ENCODE measurements around the gene NCAM2.

The NCAM2 gene

DNA sequence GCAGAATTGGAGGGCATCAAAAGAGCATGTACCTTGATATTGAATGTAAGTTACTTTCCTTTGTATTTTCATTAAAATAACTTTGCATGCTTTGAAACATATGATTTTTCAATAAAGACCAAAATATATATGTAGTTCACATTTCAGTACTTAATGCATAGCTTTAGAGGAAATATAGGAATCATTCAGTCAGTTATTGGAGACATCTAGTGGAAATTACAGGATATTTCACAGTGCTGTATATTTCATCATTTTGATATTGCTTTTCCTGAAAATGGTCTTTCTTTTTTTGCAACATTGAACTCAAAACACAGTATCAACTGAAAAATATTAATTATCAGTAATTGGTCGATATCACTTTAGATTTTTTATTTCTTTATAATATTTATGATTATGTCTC is 375.8 kb downstream of the NCAM2 start:
- no peak overlapping the region for H3K4me3 ChIP-seq (ENCODE audit: insufficient read depth in 1 of 2, low read depth in 1 of 2, low read length in 2 of 2)
- no peak overlapping the region for H3K18ac ChIP-seq (ENCODE audit: low read depth in 1 of 2, low read length in 2 of 2)
- no peak overlapping the region for H2AK5ac ChIP-seq (ENCODE audit: low read length, severe bottlenecking)
- no peak overlapping the region for H3K4ac ChIP-seq (ENCODE audit: low read depth in 1 of 2, low read length in 2 of 2)
- no peak overlapping the region for H3K4me2 ChIP-seq (ENCODE audit: low read length, poor library complexity, severe bottlenecking)
- no peak overlapping the region for H2BK12ac ChIP-seq (ENCODE audit: low read length in 2 of 2)
- H3K79me1 ChIP-seq (replicated peaks; ENCODE audit: low read length, poor library complexity, severe bottlenecking), result no peaks in the 10 kb centered on the region
- no peak overlapping the region for H2BK5ac ChIP-seq (ENCODE audit: low read depth, low read length, poor library complexity, severe bottlenecking)
- H3K36me3 ChIP-seq (ENCODE audit: control insufficient read depth in 1 of 2, insufficient read depth in 2 of 2, low read depth in 1 of 2, low read length in 2 of 2), result no peaks in the 10 kb centered on the region
- no peak overlapping the region for H4K8ac ChIP-seq (ENCODE audit: low read length)
- H3K23ac ChIP-seq (ENCODE audit: low read length in 2 of 2), result no peak overlapping the region
- WGBS, result no CpG with 5 or more reads among the region's 1 CpG
- no peak overlapping the region for H2BK120ac ChIP-seq (ENCODE audit: low read depth, low read length)
- no peaks in the 10 kb centered on the region for H3K9me3 ChIP-seq (ENCODE audit: control insufficient read depth, low read length)
- DNase-seq, result peak; percentile 10
- no peak overlapping the region for H3K14ac ChIP-seq (ENCODE audit: low read length in 2 of 2)
- no peaks in the 10 kb centered on the region for H3K27me3 ChIP-seq (ENCODE audit: control insufficient read depth in 1 of 2, insufficient read depth in 1 of 2, low read length in 2 of 2)
- H3K9ac ChIP-seq (ENCODE audit: low read length), result no peak overlapping the region
- H4K91ac ChIP-seq (ENCODE audit: low read length), result no peak overlapping the region
- no peak overlapping the region for H3K27ac ChIP-seq (ENCODE audit: low read length, poor library complexity, severe bottlenecking)
- no peaks in the 10 kb centered on the region for H3K4me1 ChIP-seq (ENCODE audit: control insufficient read depth, insufficient read depth, low read depth, low read length)
- no peak overlapping the region for H2BK15ac ChIP-seq (ENCODE audit: low read depth, poor library complexity, severe bottlenecking)
- H2AFZ ChIP-seq (ENCODE audit: low read depth, low read length), result no peak overlapping the region

DNA sequence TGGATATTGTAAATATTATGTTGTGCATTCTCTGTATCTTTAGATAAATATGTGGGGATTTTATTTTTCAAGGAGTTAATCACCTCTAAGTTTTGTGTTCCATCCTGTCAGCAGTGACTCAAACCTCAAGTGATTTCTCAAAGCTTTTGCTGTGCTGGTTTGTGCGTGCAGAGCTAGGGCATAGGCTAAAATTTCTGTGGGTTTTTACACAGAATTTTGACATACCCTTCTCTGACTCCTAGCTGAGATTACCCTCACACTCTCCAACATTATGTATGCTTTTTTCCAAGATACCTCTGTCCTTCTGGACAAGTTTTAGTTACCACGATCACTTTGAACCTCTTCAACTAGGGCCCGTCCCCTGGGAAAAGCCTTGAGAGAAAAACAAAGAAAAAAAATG is 384.9 kb downstream of the NCAM2 start:
- Histone ChIP-seq H2AFZ (ENCODE audit: low read depth, low read length) (no peak overlapping the region), H3K9ac (ENCODE audit: low read length) (peak overlapping the region; percentile 81), H2BK5ac (ENCODE audit: low read depth, low read length, poor library complexity, severe bottlenecking) (no peak overlapping the region), H3K27ac (ENCODE audit: low read length, poor library complexity, severe bottlenecking) (no peak overlapping the region), H2BK12ac (ENCODE audit: low read length in 2 of 2) (no peak overlapping the region), H3K23ac (ENCODE audit: low read length in 2 of 2) (no peak overlapping the region), H3K4me1 (ENCODE audit: control insufficient read depth, insufficient read depth, low read depth, low read length) (no peaks in the 10 kb centered on the region), H3K18ac (ENCODE audit: low read depth in 1 of 2, low read length in 2 of 2) (no peak overlapping the region), H2BK120ac (ENCODE audit: low read depth, low read length) (no peak overlapping the region), H3K27me3 (ENCODE audit: control insufficient read depth in 1 of 2, insufficient read depth in 1 of 2, low read length in 2 of 2) (no peaks in the 10 kb centered on the region), H4K8ac (ENCODE audit: low read length) (no peak overlapping the region), H2BK15ac (ENCODE audit: low read depth, poor library complexity, severe bottlenecking) (no peak overlapping the region), H3K14ac (ENCODE audit: low read length in 2 of 2) (no peak overlapping the region), H3K79me1 (replicated peaks; ENCODE audit: low read length, poor library complexity, severe bottlenecking) (no peaks in the 10 kb centered on the region), H3K4me3 (ENCODE audit: insufficient read depth in 1 of 2, low read depth in 1 of 2, low read length in 2 of 2) (peak overlapping the region in 1 of 2 experiments; percentile 60), H4K91ac (ENCODE audit: low read length) (no peak overlapping the region), H2AK5ac (ENCODE audit: low read length, severe bottlenecking) (no peak overlapping the region), H3K36me3 (ENCODE audit: control insufficient read depth in 1 of 2, insufficient read depth in 2 of 2, low read depth in 1 of 2, low read length in 2 of 2) (no peaks in the 10 kb centered on the region), H3K9me3 (ENCODE audit: control insufficient read depth, low read length) (no peaks in the 10 kb centered on the region), H3K4ac (ENCODE audit: low read depth in 1 of 2, low read length in 2 of 2) (no peak overlapping the region), H3K4me2 (ENCODE audit: low read length, poor library complexity, severe bottlenecking) (no peak overlapping the region)
- no peak for DNase-seq
- 86% methylated on average over 3 of the region's 3 CpGs for WGBS

DNA sequence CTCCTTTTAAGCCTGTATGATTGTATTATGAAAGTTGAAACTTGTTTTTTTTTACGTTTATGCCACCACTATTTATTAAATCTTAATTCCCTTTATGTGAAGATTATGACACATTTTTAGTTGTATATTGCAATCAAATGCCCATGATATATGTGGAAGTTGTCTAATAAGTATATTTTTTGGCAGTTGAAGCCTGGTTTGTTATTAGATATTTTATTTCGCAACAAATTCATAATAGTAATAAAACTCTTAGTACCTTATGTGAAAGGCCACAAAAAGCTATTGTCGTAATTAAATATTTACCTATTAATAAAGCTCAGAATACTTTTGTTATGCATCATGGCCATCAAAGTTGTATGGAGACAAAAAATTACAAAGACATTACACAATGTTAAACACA is 386.8 kb downstream of the NCAM2 start:
- H4K91ac ChIP-seq (ENCODE audit: low read length), result no peak overlapping the region
- H3K4me2 ChIP-seq (ENCODE audit: low read length, poor library complexity, severe bottlenecking), result no peak overlapping the region
- H2BK5ac ChIP-seq (ENCODE audit: low read depth, low read length, poor library complexity, severe bottlenecking), result no peak overlapping the region
- H2BK12ac ChIP-seq (ENCODE audit: low read length in 2 of 2), result no peak overlapping the region
- no peaks in the 10 kb centered on the region for H3K27me3 ChIP-seq (ENCODE audit: control insufficient read depth in 1 of 2, insufficient read depth in 1 of 2, low read length in 2 of 2)
- no peaks in the 10 kb centered on the region for H3K4me1 ChIP-seq (ENCODE audit: control insufficient read depth, insufficient read depth, low read depth, low read length)
- no peak overlapping the region for H3K27ac ChIP-seq (ENCODE audit: low read length, poor library complexity, severe bottlenecking)
- no peak overlapping the region for H3K14ac ChIP-seq (ENCODE audit: low read length in 2 of 2)
- H3K79me1 ChIP-seq (replicated peaks; ENCODE audit: low read length, poor library complexity, severe bottlenecking), result no peaks in the 10 kb centered on the region
- H2AK5ac ChIP-seq (ENCODE audit: low read length, severe bottlenecking), result no peak overlapping the region
- H3K4me3 ChIP-seq (ENCODE audit: insufficient read depth in 1 of 2, low read depth in 1 of 2, low read length in 2 of 2), result no peak overlapping the region
- no peak for DNase-seq
- no peak overlapping the region for H3K18ac ChIP-seq (ENCODE audit: low read depth in 1 of 2, low read length in 2 of 2)
- no peak overlapping the region for H3K9ac ChIP-seq (ENCODE audit: low read length)
- no peak overlapping the region for H3K23ac ChIP-seq (ENCODE audit: low read length in 2 of 2)
- no peak overlapping the region for H2AFZ ChIP-seq (ENCODE audit: low read depth, low read length)
- no peak overlapping the region for H3K4ac ChIP-seq (ENCODE audit: low read depth in 1 of 2, low read length in 2 of 2)
- WGBS, result no CpG with 5 or more reads among the region's 3 CpGs
- no peak overlapping the region for H2BK15ac ChIP-seq (ENCODE audit: low read depth, poor library complexity, severe bottlenecking)
- H2BK120ac ChIP-seq (ENCODE audit: low read depth, low read length), result no peak overlapping the region
- no peaks in the 10 kb centered on the region for H3K9me3 ChIP-seq (ENCODE audit: control insufficient read depth, low read length)
- no peak overlapping the region for H4K8ac ChIP-seq (ENCODE audit: low read length)
- no peaks in the 10 kb centered on the region for H3K36me3 ChIP-seq (ENCODE audit: control insufficient read depth in 1 of 2, insufficient read depth in 2 of 2, low read depth in 1 of 2, low read length in 2 of 2)

GRCh38 chr21:21385404-21385803 is 387.2 kb downstream of the NCAM2 start:
- H3K27me3 ChIP-seq (ENCODE audit: control insufficient read depth in 1 of 2, insufficient read depth in 1 of 2, low read length in 2 of 2), result no peaks in the 10 kb centered on the region
- no peak overlapping the region for H2BK5ac ChIP-seq (ENCODE audit: low read depth, low read length, poor library complexity, severe bottlenecking)
- H3K18ac ChIP-seq (ENCODE audit: low read depth in 1 of 2, low read length in 2 of 2), result no peak overlapping the region
- H3K4ac ChIP-seq (ENCODE audit: low read depth in 1 of 2, low read length in 2 of 2), result no peak overlapping the region
- H2AK5ac ChIP-seq (ENCODE audit: low read length, severe bottlenecking), result no peak overlapping the region
- no peaks in the 10 kb centered on the region for H3K4me1 ChIP-seq (ENCODE audit: control insufficient read depth, insufficient read depth, low read depth, low read length)
- H4K91ac ChIP-seq (ENCODE audit: low read length), result no peak overlapping the region
- no peak overlapping the region for H3K4me2 ChIP-seq (ENCODE audit: low read length, poor library complexity, severe bottlenecking)
- no peak overlapping the region for H2BK12ac ChIP-seq (ENCODE audit: low read length in 2 of 2)
- H2AFZ ChIP-seq (ENCODE audit: low read depth, low read length), result no peak overlapping the region
- no peak for DNase-seq
- H3K36me3 ChIP-seq (ENCODE audit: control insufficient read depth in 1 of 2, insufficient read depth in 2 of 2, low read depth in 1 of 2, low read length in 2 of 2), result no peaks in the 10 kb centered on the region
- H2BK15ac ChIP-seq (ENCODE audit: low read depth, poor library complexity, severe bottlenecking), result no peak overlapping the region
- H2BK120ac ChIP-seq (ENCODE audit: low read depth, low read length), result no peak overlapping the region
- no peaks in the 10 kb centered on the region for H3K9me3 ChIP-seq (ENCODE audit: control insufficient read depth, low read length)
- WGBS, result 100% methylated on average over 1 of the region's 3 CpGs
- no peaks in the 10 kb centered on the region for H3K79me1 ChIP-seq (replicated peaks; ENCODE audit: low read length, poor library complexity, severe bottlenecking)
- no peak overlapping the region for H3K14ac ChIP-seq (ENCODE audit: low read length in 2 of 2)
- no peak overlapping the region for H3K23ac ChIP-seq (ENCODE audit: low read length in 2 of 2)
- no peak overlapping the region for H3K4me3 ChIP-seq (ENCODE audit: insufficient read depth in 1 of 2, low read depth in 1 of 2, low read length in 2 of 2)
- no peak overlapping the region for H3K9ac ChIP-seq (ENCODE audit: low read length)
- H3K27ac ChIP-seq (ENCODE audit: low read length, poor library complexity, severe bottlenecking), result no peak overlapping the region
- H4K8ac ChIP-seq (ENCODE audit: low read length), result no peak overlapping the region

Measured in mesenchymal stem cell (in vitro differentiated cells and primary cell).